ENCODE data around the gene AMER3. TPM values are rescaled to one million over a fixed set of nuclear protein-coding genes. Genes with fewer than 3 reads are reported as not detected.
A peak's percentile ranks its signal among the peaks of the same experiment; 100 is the strongest.

AMER3 gene
- total and polyA plus RNA-seq, 2 of the 4 experiments (the other 2 are of a cell fraction): not detected

GRCh38 chr2:130736487-130736886 lies 18.9 kb upstream of the AMER3 start:
- Histone ChIP-seq H3K4me2 (ENCODE audit: low read depth, low read length) (no peak overlapping the region), H2AK9ac (replicated peaks; ENCODE audit: low read depth, low read length, poor library complexity) (no peak overlapping the region), H3K9me3 (ENCODE audit: control insufficient read depth, insufficient read depth, low read length) (0 out of 2 replicates have a peak, but pooled peaks cover 2% of the 10 kb centered on the region), H3K4me3 (ENCODE audit: insufficient read depth, low read depth, low read length) (no peak overlapping the region), H3K56ac (ENCODE audit: extremely low read depth, insufficient read depth, low read length) (no peak overlapping the region), H3K4me1 (ENCODE audit: control insufficient read depth, insufficient read depth, low read length) (no peaks in the 10 kb centered on the region), H3K9ac (ENCODE audit: low read depth, low read length) (no peak overlapping the region), H4K5ac (ENCODE audit: low read depth, low read length) (no peak overlapping the region), H4K20me1 (ENCODE audit: insufficient read depth, low read length) (no peaks in the 10 kb centered on the region), H2BK120ac (ENCODE audit: low read depth, low read length) (no peak overlapping the region), H2AK5ac (ENCODE audit: low read depth, low read length) (no peak overlapping the region), H2BK20ac (ENCODE audit: low read depth, low read length) (no peak overlapping the region), H3K18ac (ENCODE audit: low read depth, low read length) (no peak overlapping the region), H2BK15ac (ENCODE audit: low read depth, low read length) (no peak overlapping the region), H3K27me3 (ENCODE audit: control insufficient read depth, insufficient read depth, low read length) (no peaks in the 10 kb centered on the region), H2AFZ (replicated peaks; ENCODE audit: low read length, poor library complexity) (peak overlapping the region; percentile 51), H3K14ac (replicated peaks; ENCODE audit: low read depth, low read length) (no peak overlapping the region), H3K4ac (ENCODE audit: low read depth, low read length) (no peak overlapping the region), H4K91ac (ENCODE audit: insufficient read depth, low read depth, low read length) (no peak overlapping the region), H2BK5ac (ENCODE audit: low read depth, low read length, poor library complexity, severe bottlenecking) (no peak overlapping the region), H4K8ac (ENCODE audit: low read depth in 2 of 2, low read length in 2 of 2) (no peak overlapping the region), H3K79me1 (ENCODE audit: low read depth in 1 of 2, low read length in 2 of 2) (no peaks in the 10 kb centered on the region), H3K36me3 (ENCODE audit: control insufficient read depth, insufficient read depth, low read length) (no peaks in the 10 kb centered on the region), H3K9me1 (ENCODE audit: insufficient read depth, low read length) (no peaks in the 10 kb centered on the region), H3K23ac (ENCODE audit: low read depth, low read length) (no peak overlapping the region), H3K27ac (ENCODE audit: insufficient read depth, low read length) (no peak overlapping the region)
- CTCF ChIA-PET: no interaction called here
- no peak for DNase-seq
- TF ChIP-seq POLR2A (IDR thresholded peaks at IDR 0.05; ENCODE audit: low read depth, low read length) (no peak), MXI1 (IDR thresholded peaks at IDR 0.05; ENCODE audit: borderline replicate concordance, low read depth, low read length) (no peak), SMC3 (IDR thresholded peaks at IDR 0.05; ENCODE audit: low read depth, low read length) (no peak), ELK1 (IDR thresholded peaks at IDR 0.05; ENCODE audit: borderline replicate concordance, low read depth, low read length) (no peak), RCOR1 (IDR thresholded peaks at IDR 0.05; ENCODE audit: insufficient replicate concordance, low read length) (no peak), CHD1 (IDR thresholded peaks at IDR 0.05; ENCODE audit: low read depth, low read length) (no peak)
- TF ChIP-seq, protein P1, sequence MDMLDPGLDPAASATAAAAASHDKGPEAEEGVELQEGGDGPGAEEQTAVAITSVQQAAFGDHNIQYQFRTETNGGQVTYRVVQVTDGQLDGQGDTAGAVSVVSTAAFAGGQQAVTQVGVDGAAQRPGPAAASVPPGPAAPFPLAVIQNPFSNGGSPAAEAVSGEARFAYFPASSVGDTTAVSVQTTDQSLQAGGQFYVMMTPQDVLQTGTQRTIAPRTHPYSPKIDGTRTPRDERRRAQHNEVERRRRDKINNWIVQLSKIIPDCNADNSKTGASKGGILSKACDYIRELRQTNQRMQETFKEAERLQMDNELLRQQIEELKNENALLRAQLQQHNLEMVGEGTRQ (IDR thresholded peaks at IDR 0.05; ENCODE audit: low read depth, low read length): no peak
- POLR2A ChIA-PET (ENCODE audit: unreplicated experiment): no interaction called here
- no TSS peak for BruUV-seq (replicated peaks)
- no peak for ATAC-seq (ENCODE audit: low read depth)
- intact Hi-C loops (cut with micrococcal nuclease): no loop called here
- 17% methylated on average over 2 of the region's 6 CpGs; no CpG with 5 or more reads in 1 of the 2 experiments for WGBS, 2 experiments (ENCODE audit: extremely low coverage in 2 of 2, insufficient read length in 1 of 2)
- in situ Hi-C loops (cut with MboI; ENCODE audit: low sequenced_read_pairs): no loop called here
- dilution Hi-C loops (cut with HindIII; ENCODE audit: low sequenced_read_pairs, unreplicated experiment): no loop called here
